HG02885 (cell line): Measurements from ENCODE around the gene SF1.

ENCODE experiments used
- ATAC-seq: cut with Tn5 transposase; IDR thresholded peaks from one replicate; pipeline ENCODE4 v1.9.1; 2021; ENCODE audit warnings: mild to moderate bottlenecking; ENCODE audit not compliant: unreplicated experiment, poor library complexity

The SF1 gene

DNA sequence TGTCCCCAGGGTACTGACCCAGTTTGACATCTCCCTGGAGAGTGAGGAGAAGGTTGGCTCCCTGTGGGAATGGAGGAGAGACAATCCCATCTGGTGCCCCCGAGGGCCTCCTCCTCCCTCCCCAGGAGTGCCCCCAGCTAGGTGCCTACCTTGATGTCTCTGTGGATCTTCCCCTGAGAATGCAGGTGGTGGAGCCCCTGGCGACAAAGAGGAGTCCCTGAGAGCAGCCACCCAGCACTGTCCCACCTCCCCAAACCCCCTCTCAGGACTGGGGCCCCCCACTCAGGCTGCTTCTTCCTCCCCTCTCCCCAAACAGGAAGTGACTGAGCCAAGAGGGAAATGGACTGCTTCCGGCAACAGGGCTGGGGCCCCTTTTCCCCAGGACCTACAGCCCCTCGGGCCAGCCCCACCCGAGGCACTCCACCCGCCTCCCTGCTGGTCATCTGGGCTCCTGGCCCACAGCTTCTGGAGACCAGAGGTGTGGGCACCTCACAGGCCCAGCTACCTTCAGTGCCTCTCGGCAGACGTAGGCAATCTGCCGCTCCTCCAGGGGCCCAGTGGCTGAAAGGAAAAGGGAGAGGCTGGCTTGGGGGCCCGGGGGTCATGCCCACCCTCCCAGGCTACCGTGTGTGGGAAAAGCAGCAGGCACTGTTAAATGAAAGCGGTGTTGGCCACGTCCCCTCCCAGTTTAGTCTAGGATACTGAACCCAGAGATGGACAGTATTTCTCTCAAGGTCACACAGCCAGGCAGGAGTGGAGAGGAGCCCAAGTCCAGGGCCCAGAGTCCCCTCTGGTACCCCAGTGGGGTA, 23.4 kb upstream of the SF1 start:
- ATAC-seq = no peak

GRCh38 chr11:64801158-64801464, 22.8 kb upstream of the SF1 start:
- ATAC-seq = no peak

- no peak for ATAC-seq
Observed at GRCh38 chr11:64800303-64801157, 22.2 kb upstream of the SF1 start.

- ATAC-seq = no peak
Observed at GRCh38 chr11:64799623-64800302, 21.4 kb upstream of the SF1 start.

GRCh38 chr11:64799256-64799622, 20.9 kb upstream of the SF1 start:
- no peak for ATAC-seq

GRCh38 chr11:64796757-64797541, 18.6 kb upstream of the SF1 start:
- ATAC-seq = no peak

GRCh38 chr11:64796047-64796756, 17.9 kb upstream of the SF1 start:
- no peak for ATAC-seq

DNA sequence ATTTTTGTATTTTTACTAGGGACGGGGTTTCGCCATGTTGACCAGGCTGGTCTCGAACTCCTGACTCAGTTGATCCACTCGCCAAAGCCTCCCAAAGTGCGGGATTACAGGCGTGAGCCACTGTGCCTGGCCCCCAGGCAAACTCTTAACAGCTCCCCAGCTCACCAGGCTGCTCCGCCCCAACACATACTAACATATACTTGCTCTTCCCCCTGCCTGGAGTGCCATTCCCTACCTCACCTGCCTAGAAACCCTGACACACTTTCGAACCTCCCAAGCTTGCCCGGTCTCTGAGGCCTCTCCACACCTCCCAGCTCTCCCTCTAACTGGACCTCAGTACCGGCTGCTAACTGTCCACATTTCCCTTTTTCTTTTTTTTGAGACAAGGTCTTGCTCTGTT, 16.2 kb upstream of the SF1 start:
- no peak for ATAC-seq

- no peak for ATAC-seq
Observed at GRCh38 chr11:64793271-64794160, 15.2 kb upstream of the SF1 start.

- no peak for ATAC-seq
Observed at GRCh38 chr11:64792482-64792881, 14.1 kb upstream of the SF1 start.

DNA sequence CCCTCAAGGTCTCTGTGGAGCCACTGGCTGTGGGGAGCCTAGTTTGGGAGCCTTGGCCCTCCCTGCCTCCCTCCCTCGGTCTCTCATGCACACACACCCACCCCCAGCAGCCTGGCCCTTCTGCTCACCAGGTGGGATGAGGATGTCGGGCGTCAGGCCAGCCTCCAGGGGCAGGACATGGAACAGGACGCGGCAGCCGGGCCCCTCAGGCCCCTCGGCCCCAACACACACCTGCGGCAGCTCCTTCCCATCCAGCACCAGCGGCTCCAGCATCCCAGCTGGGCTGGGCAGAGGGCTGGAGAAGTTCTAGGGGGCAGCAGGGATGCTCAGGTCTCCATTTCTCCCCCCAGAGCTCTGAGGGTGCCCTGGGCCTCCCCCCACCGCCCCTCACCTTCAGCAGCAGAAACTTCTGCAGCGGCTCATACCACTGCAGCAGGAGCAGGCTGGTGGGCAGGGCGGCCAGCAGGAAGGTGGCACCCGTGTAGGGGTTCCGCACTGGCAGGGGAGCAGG, 13.5 kb upstream of the SF1 start:
- ATAC-seq = no peak

- no peak for ATAC-seq
Observed at GRCh38 chr11:64790205-64791095, 12.1 kb upstream of the SF1 start.

GRCh38 chr11:64789331-64790204, 11.2 kb upstream of the SF1 start:
- no peak for ATAC-seq

- no peak for ATAC-seq
Observed at GRCh38 chr11:64788321-64789215, 10.2 kb upstream of the SF1 start.

GRCh38 chr11:64787526-64788320, 9.4 kb upstream of the SF1 start:
- ATAC-seq = no peak
